Stimulated activated CD4-positive, alpha-beta T cell treated with anti-CD3 and anti-CD28 coated beads, Interleukin-15, amount 100 ng/mL, for 48 hours (primary cell): ENCODE data around the gene SH3YL1.

Experiments
- DNase-seq, 2 donors: peaks; one replicate each; pipeline ENCODE4 v3.0.0-alpha.2; 2020; ENCODE audit warnings: low read depth in 2 of 2

Gene SH3YL1

DNA sequence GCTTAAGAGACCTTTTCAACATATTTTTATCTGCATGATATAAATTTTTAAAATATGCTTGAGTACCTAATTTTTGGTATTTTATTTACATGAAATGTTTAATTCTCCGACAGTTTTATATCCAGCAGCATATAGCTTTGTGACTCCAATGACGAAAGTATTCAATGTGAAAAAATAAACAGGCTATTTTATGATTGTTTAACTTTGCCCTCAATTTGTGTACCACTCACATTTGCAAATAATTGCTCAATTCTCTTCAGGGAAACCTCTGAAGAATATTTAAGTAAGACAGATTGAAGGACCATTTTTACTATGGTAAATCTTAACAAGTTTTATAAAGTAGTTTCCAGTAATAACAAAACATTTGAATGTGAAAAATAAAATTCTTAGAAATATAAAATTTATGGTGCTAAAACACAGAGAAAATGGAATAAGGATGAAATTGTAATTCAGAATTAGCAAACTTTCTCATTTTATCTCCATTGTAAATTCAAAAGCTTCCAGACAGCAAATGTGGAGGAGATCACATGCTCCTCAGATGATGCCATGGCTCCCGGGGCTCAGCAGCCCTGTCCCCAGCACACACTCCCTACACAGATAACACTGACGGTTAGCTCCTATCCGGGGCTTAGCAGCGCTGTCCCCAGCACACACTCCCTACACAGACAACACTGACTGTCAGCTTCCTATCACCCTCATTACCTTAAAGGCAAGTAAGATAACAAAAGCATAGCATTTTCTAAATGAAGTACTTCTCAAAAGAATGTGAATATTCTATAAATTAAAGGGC lies 39.7 kb downstream of the SH3YL1 start:
- no peak for DNase-seq

DNA sequence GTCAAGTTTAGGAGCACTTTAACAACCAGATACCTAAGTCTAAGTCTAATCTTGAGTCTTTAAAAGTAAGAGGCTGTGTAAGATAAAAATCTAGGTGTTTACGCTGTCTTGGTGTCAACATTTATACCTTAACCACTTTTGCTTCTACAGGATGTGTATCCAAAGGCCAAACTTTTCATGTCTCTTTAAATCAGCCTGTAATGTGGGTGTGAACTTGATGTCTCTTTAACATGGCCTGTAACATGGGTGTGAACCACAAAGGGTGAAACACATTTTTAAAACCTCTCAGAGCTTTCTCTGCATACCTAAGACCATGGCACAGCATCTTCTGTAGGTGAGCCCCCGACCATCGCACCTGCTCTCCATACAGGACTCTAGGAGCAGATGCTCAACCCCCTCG lies 40.4 kb downstream of the SH3YL1 start:
- DNase-seq: no peak

DNA sequence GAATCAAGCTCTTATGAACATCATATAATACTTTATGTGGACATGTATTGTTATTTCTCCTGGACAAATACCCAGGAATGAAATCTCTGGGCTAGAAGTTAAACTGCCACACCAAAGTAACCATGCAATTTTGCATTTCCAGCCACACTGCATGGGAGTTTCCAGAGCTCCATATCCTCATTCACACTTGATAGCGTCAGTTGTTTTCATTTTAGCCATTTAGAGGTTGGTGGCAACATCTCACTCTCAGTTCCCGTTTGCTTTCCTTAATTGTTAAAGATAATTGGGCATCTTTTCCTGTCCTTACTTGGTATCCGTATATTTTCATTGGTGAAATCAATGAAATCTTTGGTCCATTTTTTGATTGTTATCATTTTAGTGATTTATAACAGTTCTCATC lies 47.8 kb downstream of the SH3YL1 start:
- no peak for DNase-seq

- no peak for DNase-seq
Observed at GRCh38 chr2:213932-214693, 49.7 kb downstream of the SH3YL1 start.

DNA sequence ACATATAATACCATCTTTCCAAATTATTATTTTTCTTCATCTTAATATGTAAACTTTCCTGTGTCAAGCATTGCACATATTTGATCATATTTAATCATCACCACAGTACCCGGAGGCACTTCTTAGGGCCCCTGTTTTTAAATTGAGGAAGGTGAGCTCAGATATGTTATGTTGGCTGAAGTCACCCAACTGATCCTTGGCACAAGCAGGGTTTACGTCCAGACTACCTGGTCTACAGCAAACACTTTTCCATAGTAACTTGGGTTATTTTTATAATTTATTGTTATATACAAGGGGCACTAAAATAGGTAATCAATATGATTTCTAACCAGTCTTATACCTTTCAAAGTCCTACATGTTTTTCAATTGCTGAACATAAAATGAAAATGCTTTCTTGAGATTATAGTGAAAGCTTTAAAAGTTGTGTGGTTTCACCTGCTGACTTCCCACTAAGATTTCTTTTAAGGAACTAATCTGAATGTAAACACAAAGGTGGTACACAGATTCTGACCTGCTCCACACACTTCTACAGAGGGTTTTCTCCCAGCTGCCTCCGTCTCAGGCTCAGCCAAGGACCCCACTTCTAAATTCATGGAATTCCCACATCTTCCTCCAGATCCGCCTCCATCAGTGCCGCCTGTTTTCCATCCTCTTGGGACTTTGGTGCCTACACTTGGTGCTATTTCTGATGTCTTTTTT lies 52.2 kb downstream of the SH3YL1 start:
- DNase-seq: no peak

DNA sequence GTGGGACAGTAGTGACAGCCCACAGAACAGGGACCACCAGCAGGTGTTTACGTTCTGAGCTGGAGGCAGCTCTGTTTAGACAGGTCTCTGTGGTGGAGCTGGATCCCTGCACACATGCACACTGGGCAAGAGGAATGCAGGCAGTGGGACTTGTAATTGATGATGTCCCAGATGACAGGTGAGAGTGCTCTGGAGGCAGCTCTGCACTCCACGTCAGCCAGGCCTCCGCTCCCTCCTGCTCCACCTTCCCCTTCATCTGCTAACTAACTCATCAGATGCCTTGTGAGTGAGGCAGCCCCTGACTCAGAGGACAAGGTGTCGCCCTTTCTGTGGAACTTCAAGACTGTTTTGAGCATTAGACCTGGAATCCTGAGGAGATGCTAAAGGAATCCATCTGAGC lies 53.2 kb downstream of the SH3YL1 start:
- DNase-seq: no peak

GRCh38 chr2:209470-209869 lies 54.4 kb downstream of the SH3YL1 start:
- no peak for DNase-seq

- DNase-seq: no peak
Observed at GRCh38 chr2:208335-208734, 55.5 kb downstream of the SH3YL1 start.

DNA sequence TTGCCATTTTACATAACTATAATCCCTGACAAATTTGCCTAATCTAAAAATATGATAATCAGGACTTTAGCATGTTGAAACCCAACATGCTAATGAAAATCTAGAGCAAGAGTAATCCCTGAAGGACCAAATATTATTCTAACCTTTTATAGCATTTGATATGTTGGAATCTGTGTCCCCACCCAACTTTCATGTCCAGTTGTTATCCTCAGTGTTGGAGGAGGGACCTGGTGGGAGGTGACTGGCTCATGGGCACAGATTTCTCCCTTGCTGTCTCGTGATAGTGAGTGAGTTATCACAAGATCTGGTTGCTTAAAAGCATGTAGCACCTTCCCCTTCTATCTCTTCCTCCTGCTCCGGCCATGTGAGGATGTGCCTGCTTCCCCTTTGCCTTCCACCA lies 59.8 kb downstream of the SH3YL1 start:
- DNase-seq: no peak

DNA sequence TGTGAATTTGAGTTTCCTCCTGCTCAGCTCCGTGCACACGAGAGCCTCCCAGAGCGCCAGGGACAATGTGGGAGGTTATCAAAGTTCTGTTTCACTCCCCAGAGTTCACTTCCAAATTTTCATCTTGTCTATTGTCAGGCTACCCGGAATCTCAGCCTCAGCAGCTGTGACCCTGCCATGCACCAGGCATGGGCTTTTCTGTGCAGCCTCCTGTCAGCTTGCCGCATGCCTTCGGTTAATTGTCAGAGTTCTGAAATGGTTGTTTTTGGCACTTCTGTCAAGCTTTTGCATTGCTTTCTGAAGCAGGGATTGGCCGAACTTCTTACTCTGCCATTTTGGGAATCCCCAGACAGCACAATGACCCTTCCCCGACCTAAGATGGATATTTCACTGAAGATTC lies 60.4 kb downstream of the SH3YL1 start:
- no peak for DNase-seq

DNA sequence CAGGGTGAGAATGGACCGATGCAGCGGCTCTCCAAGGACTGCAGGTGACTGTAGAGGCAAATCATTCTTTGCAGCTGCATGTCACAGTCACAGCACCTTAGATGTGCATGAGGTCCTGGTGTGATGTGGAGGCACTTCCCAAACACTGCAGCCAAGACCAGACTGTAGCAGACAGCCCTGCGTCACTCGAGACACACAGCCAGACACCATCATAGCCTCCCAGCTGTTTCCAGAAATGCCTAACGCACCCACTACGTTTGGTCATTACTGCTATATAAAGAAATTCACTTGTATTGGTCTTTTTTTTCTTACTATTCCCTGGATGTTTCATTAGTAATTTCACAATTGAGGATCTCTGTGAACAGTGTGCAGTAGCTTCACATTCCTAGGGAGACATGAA lies 60.9 kb downstream of the SH3YL1 start:
- DNase-seq: no peak

GRCh38 chr2:201648-202433 lies 62.0 kb downstream of the SH3YL1 start:
- no peak for DNase-seq

- no peak for DNase-seq
Observed at GRCh38 chr2:199041-199966, 64.5 kb downstream of the SH3YL1 start.

DNA sequence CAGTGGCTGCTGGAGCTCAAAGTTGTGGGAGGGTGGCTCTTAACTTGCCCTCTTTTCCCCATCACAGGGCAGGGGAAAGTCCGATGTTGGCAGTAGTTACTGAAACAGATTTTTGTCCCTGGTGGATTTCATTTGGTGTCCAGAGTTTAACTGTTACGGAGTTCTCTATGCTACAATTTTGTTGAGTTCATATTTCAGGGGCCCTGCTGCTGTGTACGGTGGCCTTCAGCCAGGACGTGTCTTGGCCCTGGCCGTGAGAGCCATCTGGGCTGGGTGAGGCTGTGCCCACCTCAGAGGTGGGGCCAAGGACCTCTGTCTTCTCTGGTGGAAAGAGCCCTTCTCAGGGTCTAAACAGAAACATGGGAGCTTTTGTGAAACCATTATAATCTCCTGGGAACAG lies 67.4 kb downstream of the SH3YL1 start:
- DNase-seq: no peak

DNA sequence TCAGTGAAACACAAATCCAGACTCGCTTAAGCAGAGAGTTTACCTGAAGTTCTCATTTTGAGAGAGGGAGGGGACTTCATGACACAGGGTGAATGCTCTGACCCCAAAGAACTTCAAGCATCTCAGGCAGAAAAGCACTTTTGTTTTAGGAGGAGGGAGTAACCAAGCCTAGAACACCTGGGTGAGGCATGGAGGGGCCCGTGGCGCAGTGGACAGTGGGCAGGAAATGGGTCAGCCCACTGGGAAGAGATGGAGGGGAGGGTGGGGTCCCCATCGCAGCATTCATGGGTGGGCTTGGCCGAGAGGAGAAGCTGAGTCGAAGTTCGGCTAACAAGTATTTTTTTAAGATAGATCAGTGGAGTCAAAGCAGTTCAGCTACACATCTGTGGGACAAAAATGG lies 67.9 kb downstream of the SH3YL1 start:
- no peak for DNase-seq

DNA sequence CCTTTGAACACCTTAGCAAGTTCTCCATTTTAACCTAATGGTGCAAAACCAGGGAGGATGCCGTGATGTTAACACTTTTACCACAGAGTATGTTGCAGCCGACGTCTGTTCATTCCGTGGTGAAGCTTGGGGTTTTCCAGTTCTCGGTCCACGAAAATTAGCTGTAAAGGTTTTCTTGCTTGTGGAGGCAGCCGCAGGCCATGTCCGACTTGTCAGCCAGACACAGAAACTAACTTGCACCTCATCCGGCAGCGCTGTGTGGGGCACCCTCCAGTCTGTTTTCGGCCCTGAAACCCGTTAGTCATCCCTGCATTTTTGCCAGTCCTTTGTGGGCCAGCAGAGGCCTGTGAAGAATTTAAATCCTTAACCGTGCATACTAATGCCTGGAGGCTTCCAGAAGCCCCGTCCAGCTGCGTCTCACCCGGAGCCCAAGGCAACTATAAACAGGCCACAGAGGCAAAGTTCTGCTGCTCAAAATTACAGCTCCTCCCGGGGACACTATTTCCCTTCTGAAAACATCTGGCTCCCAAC lies 70.6 kb downstream of the SH3YL1 start:
- no peak for DNase-seq

DNA sequence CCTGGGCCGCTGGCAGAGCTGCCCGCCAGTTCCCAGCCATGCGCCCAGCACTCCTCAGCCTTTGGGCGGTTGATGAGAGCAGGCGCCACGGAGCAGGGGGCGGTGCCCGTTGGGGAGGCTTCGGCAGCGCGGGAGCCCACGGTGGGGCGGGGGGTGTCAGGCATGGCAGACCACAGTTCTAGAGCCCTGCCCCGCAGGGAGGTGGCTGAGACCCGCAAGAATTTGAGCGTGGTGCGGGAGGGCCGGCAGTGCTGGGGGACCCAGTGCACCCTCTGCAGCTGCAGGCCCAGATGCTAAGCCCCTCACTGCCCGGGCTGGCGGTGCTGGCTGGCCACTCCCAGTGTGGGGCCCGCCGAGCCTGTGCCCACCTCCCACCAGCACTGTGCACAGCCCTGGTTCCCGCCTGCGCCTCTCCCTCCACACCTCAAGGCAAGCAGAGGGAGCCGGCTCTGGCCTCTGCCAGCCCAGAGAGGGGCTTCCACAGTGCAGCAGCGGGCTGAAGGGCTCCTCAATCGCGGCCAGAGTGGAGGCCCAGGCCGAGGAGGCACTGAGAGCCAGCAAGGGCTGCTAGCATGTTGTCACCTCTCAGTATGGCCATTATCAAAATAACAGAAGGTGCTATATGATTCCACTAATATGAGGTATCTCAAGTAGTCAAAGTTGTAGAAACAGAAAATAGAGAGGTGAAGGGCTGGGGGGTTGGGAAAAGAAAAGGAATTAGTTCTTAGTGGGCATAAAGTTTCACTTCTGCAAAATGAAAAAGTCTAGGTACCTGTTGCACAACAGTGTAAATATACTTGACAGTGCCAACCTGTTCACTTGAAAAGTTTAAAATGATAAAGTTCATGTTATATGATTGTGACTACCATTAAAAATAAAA lies 72.3 kb downstream of the SH3YL1 start:
- no peak for DNase-seq

GRCh38 chr2:187825-188224 lies 76.0 kb downstream of the SH3YL1 start:
- DNase-seq: no peak

DNA sequence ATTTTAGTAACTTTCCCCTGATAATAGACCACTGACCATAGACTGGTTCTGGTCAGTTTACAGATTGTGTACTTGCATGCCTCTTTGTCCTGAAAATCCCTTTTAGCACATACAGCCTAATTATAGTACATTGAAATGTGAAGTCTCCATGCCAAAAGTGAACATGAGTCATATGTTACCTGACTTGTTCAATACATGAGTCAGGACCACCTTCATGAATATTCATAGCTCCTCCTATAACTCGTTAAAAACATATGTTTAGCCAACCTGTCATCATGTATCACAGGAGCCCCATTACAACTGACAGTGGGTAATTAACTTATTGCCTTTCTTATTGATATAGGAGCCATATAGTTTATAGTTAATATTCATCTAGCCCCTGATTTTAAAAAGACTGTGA lies 78.6 kb downstream of the SH3YL1 start:
- DNase-seq: no peak

GRCh38 chr2:184695-185094 lies 79.1 kb downstream of the SH3YL1 start:
- DNase-seq: no peak
